ENCODE measurements around the gene APEH.

APEH gene

DNA sequence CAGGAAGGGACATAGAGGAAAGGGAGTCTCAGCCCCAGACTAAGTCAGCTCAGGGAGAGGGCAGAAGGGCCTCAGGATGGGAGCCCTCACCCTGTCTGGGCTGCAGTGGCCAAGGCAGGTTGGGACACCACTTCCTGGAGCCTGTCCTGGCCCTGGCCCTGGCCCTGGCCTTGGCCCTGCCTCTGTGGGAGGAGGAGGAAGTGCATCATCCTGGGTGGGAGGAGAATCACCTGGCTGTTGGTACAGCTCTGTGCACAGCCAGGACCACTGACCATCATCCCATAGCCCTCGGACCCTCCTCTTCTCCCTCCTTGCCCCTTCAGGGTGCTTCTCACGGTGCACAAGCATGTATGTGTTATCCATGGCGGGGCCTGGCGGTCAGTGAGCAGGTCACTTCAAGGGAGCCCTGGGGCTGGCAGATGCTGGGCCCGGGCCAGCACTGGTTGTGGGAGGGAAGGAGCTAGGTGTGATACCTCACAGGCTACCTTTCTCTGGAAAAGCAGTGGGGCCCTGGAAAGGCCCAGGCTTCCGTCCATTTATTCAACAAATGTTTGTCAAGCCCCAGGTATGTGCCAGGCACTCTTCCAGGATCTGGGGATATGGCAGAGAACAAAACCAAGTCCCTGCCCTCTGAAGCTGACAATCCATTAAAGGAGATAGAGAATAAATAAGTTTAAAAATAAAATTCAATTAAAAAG, 8.2 kb upstream of the APEH start:
- Histone ChIP-seq H3K27ac (no peak overlapping the region), H3K4me3 (ENCODE audit: low read depth, low read length) (no peak overlapping the region), H3K36me3 (replicated peaks) (no peaks in the 10 kb centered on the region), H3K27me3 (replicated peaks) (no peaks in the 10 kb centered on the region)
- no peak for TF ChIP-seq CTCF (IDR thresholded peaks at IDR 0.05; ENCODE audit: low read depth, low read length, missing control alignments)
- no peak for DNase-seq
- in situ Hi-C loops (cut with HindIII; ENCODE audit: low pct_ligation_motif_present, low sequenced_read_pairs) = loop anchor here (25.0 kb wide), 1 partner anchor 104 kb away; the partner anchor contains the start of gene BSN

GRCh38 chr3:49666592-49666991, 7.6 kb upstream of the APEH start:
- no peaks in the 10 kb centered on the region for H3K27me3 ChIP-seq (replicated peaks)
- no peaks in the 10 kb centered on the region for H3K36me3 ChIP-seq (replicated peaks)
- no peak for TF ChIP-seq CTCF (IDR thresholded peaks at IDR 0.05; ENCODE audit: low read depth, low read length, missing control alignments)
- no peak overlapping the region for H3K4me3 ChIP-seq (ENCODE audit: low read depth, low read length)
- DNase-seq = no peak
- in situ Hi-C loops (cut with HindIII; ENCODE audit: low pct_ligation_motif_present, low sequenced_read_pairs) = loop anchor here (25.0 kb wide), 1 partner anchor 104 kb away; the partner anchor contains the start of gene BSN
- no peak overlapping the region for H3K27ac ChIP-seq

DNA sequence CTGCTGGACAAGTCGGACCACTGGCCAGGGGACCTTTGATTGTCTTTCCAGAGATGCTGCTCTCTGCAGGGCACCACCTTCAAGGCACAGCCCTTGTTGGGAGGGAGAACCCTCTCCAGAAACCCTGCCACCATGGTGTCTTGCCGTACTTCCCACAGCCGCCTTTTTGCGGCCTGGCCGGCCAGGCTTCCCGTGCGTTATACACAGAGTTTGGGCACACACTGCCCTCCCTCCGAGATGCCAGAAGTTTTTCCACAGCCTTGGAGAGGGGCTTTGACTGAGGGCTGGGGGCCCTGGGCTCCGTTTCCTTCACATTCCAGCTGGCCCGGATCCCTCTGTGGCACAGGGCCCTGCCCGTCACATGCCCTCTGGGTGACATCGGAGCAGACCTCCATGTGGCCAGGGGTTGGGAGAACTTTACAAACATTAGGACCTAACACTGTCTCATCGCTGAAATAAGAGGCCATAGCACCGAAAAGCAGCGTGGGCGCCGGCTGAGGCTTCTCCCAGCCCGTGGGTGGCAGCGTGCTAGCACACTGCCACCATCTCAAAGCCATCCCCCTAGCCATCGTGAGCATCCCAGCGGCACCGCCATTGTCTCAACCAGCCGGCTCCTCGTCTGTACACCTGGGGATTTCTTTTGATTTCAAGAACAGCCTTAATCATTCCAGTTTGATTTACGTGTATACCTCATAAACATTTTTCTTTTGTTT, 6.3 kb upstream of the APEH start:
- no peaks in the 10 kb centered on the region for H3K27me3 ChIP-seq (replicated peaks)
- H3K27ac ChIP-seq = no peak overlapping the region
- no peak overlapping the region for H3K4me3 ChIP-seq (ENCODE audit: low read depth, low read length)
- H3K36me3 ChIP-seq (replicated peaks) = no peaks in the 10 kb centered on the region
- no peak for DNase-seq
- TF ChIP-seq CTCF (IDR thresholded peaks at IDR 0.05; ENCODE audit: low read depth, low read length, missing control alignments) = no peak
- in situ Hi-C loops (cut with HindIII; ENCODE audit: low pct_ligation_motif_present, low sequenced_read_pairs) = loop anchor here (25.0 kb wide), 1 partner anchor 106 kb away; the partner anchor contains the start of gene BSN

DNA sequence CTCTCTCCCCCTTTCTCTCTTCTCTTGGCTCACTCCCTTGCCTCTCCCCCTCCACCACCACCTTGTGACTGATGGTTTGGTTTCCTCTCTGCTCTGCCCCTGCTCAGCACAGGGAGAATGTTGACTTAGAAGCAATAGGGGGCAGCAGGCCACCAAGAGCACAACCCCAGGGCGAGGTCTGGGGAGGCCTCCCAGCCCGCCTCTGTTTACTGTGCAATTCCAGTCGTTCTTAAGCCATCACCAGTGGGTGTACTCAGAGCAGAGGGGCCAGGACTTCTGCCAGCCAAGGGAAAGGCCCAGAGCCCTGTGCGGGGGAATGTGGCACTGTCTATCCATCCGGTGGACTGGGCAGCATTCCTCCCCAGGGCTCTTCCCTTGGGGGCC, 5.7 kb upstream of the APEH start:
- in situ Hi-C loops (cut with HindIII; ENCODE audit: low pct_ligation_motif_present, low sequenced_read_pairs) = loop anchor here (25.0 kb wide), 1 partner anchor 106 kb away; the partner anchor contains the start of gene BSN
- Histone ChIP-seq H3K4me3 (ENCODE audit: low read depth, low read length) (no peak overlapping the region), H3K36me3 (replicated peaks) (no peaks in the 10 kb centered on the region), H3K27me3 (replicated peaks) (no peaks in the 10 kb centered on the region), H3K27ac (no peak overlapping the region)
- no peak for TF ChIP-seq CTCF (IDR thresholded peaks at IDR 0.05; ENCODE audit: low read depth, low read length, missing control alignments)
- DNase-seq = no peak

GRCh38 chr3:49668861-49669260, 5.3 kb upstream of the APEH start:
- Histone ChIP-seq H3K36me3 (replicated peaks) (no peaks in the 10 kb centered on the region), H3K4me3 (ENCODE audit: low read depth, low read length) (no peak overlapping the region), H3K27me3 (replicated peaks) (no peaks in the 10 kb centered on the region), H3K27ac (no peak overlapping the region)
- DNase-seq = no peak
- no peak for TF ChIP-seq CTCF (IDR thresholded peaks at IDR 0.05; ENCODE audit: low read depth, low read length, missing control alignments)
- in situ Hi-C loops (cut with HindIII; ENCODE audit: low pct_ligation_motif_present, low sequenced_read_pairs) = loop anchor here (25.0 kb wide), 1 partner anchor 107 kb away; the partner anchor contains the start of gene BSN
